Panc1 (cell line): Measurements from ENCODE around the gene TMSB15A. TPM values are rescaled to one million over a fixed set of nuclear protein-coding genes. Genes with fewer than 3 reads are reported as not detected.
"Not testable (repeated sequence)": the region's sequence is repeated elsewhere in the genome, so short reads cannot be mapped to it uniquely, and the experiment has no call there.

Source experiments
- ATAC-seq: fragments of 200-7000 bp; cut with Tn5 transposase; 2 replicates; pipeline ENCODE4 v1.9.1; 2020; ENCODE audit warnings: mild to moderate bottlenecking, moderate library complexity
- BruUV-seq: library from RNA; stranded (reverse); fragments of 400-500 nt; replicated peaks from 2 replicates; lab custom pipeline; 2021; lab: Mats Ljungman, UMichigan
- CTCF ChIA-PET: fragments of 300-600 bp; sonication (Branson Sonifier 250); formaldehyde crosslinking; loops from one replicate; lab custom pipeline; 2022; ENCODE audit warnings: antibody characterized with exemption; lab: Charles Lee
- POLR2A ChIA-PET: fragments of 300-600 bp; sonication (Branson Sonifier 250); formaldehyde crosslinking; loops from one replicate; lab custom pipeline; 2022; ENCODE audit warnings: antibody characterized with exemption; lab: Charles Lee
- DNase-seq: peaks from one replicate; pipeline ENCODE4 v3.0.0-alpha.2; 2010; ENCODE audit warnings: low read depth, low spot score
- H3K27ac ChIP-seq: 2 replicates; pipeline ENCODE4 v1.5.1; 2011; ENCODE audit warnings: mild to moderate bottlenecking, low read length, inconsistent platforms
- H3K27me3 ChIP-seq: fragments of 200-500 bp; sonication (Bioruptor generic); 2 replicates; pipeline ENCODE4 v1.6.0; 2014; ENCODE audit warnings: low read length, inconsistent platforms; ENCODE audit not compliant: control insufficient read depth, insufficient read depth
- H3K36me3 ChIP-seq: fragments of 200-500 bp; sonication (Bioruptor generic); 2 replicates; pipeline ENCODE4 v1.5.1; 2014; ENCODE audit warnings: inconsistent platforms, mild to moderate bottlenecking, low read length, moderate library complexity; ENCODE audit not compliant: control insufficient read depth, insufficient read depth
- H3K4me1 ChIP-seq: 2 replicates; pipeline ENCODE4 v1.5.1; 2011; ENCODE audit warnings: inconsistent platforms, mild to moderate bottlenecking, low read length, moderate library complexity; ENCODE audit not compliant: control insufficient read depth, insufficient read depth
- H3K4me3 ChIP-seq, 2 experiments: 2 replicates each; pipeline ENCODE4 v1.5.1; 2011 to 2012; ENCODE audit warnings: low read depth in 2 of 2, low read length in 2 of 2, mild to moderate bottlenecking in 2 of 2, inconsistent platforms in 1 of 2, moderate library complexity in 1 of 2
- H3K9me3 ChIP-seq: fragments of 200-500 bp; sonication (Bioruptor generic); 2 replicates; pipeline ENCODE4 v1.5.1; 2014; ENCODE audit warnings: low read depth, mild to moderate bottlenecking, inconsistent platforms, low read length, moderate library complexity; ENCODE audit not compliant: control insufficient read depth, insufficient read depth
- POLR2AphosphoS5 ChIP-seq: IDR thresholded peaks from 2 replicates; pipeline ENCODE4 v1.6.1; 2012; ENCODE audit warnings: mild to moderate bottlenecking, low read depth, low read length, moderate library complexity
- REST ChIP-seq, 2 experiments: IDR thresholded peaks; 2 replicates each; pipeline ENCODE4 v1.6.1; 2011 to 2012; ENCODE audit warnings: low read depth in 2 of 2, control low read depth in 1 of 2, low read length in 1 of 2, mild to moderate bottlenecking in 1 of 2, moderate library complexity in 1 of 2; ENCODE audit not compliant: insufficient read depth in 1 of 2
- SIN3A ChIP-seq: IDR thresholded peaks from 2 replicates; pipeline ENCODE4 v1.6.1; 2012; ENCODE audit warnings: low read depth, mild to moderate bottlenecking, low read length, moderate library complexity, borderline replicate concordance; ENCODE audit not compliant: insufficient read depth
- TCF7L2 ChIP-seq: IDR thresholded peaks from 2 replicates; pipeline ENCODE4 v1.6.1; 2011; ENCODE audit warnings: mild to moderate bottlenecking, low read depth, low read length, inconsistent platforms
- in situ Hi-C: cut with HindIII; loops from 2 replicates; pipeline ENCODE4 v1.10.0; 2016; ENCODE audit warnings: low sequenced_read_pairs, low pct_unique_long_range_greater_than_20kb
- intact Hi-C: fragments of 100-400 bp; cut with micrococcal nuclease; formaldehyde crosslinking; loops from one replicate; pipeline ENCODE4 v1.10.0; 2022; ENCODE audit not compliant: unreplicated experiment
- total RNA-seq: library from RNA; stranded (reverse); gene quantifications from one replicate; pipeline ENCODE4 v1.2.1, GENCODE V29; 2021; ENCODE audit not compliant: unreplicated experiment
- TF ChIP-seq, protein P1 (sequence below): fragments of 450-650 bp; IDR thresholded peaks from 2 replicates; pipeline ENCODE4 v1.5.1; 2017; ENCODE audit warnings: mild to moderate bottlenecking

TMSB15A gene
- total RNA-seq, 1 experiment from 2014 or later: 2.3 TPM

DNA sequence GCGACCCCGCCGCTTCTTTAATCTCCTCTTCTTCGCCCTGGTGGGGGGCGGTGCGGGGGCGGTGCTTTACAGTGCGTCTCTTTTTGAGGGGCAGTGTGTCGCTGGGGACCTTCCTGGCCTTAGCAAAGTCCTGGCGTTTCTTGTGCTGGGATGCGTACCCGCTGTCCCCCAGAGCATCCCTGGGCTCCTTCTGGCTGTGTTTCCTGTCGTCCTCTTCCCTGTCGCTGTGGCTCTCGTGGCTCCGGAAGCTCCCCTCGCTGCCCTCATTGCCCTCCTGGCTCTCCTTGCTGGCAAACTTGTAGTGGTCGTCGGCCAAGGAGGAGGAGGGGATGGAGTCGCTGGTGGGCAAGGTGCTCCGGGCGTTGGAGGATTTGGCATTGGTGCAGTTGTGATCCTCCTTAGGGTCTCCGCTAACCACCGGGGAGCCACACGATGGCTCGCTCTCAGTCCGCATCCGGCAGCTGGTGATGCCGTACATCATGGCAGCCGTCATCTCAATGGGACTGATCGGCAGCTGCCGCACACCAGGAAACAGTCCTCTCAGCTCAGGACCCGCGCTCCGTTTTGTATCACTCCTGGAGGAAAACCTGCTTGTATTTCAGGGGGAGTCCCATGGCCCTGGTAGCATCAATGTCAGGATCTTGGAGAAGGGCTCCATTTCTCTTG is 30.4 kb upstream of the TMSB15A start:
- ATAC-seq: no peak
- no peak for TF ChIP-seq SIN3A
- TF ChIP-seq TCF7L2: no peak
- no peak for TF ChIP-seq POLR2AphosphoS5
- CTCF ChIA-PET: no interaction called here
- Histone ChIP-seq H3K9me3 (no peaks in the 10 kb centered on the region), H3K4me1 (no peaks in the 10 kb centered on the region), H3K4me3 (no peak overlapping the region), H3K27ac (no peak overlapping the region), H3K27me3 (no peaks in the 10 kb centered on the region), H3K36me3 (no peaks in the 10 kb centered on the region)
- intact Hi-C loops (no loop called here), in situ Hi-C loops (no loop called here)
- BruUV-seq: no TSS peak
- no peak for DNase-seq
- POLR2A ChIA-PET: no interaction called here

DNA sequence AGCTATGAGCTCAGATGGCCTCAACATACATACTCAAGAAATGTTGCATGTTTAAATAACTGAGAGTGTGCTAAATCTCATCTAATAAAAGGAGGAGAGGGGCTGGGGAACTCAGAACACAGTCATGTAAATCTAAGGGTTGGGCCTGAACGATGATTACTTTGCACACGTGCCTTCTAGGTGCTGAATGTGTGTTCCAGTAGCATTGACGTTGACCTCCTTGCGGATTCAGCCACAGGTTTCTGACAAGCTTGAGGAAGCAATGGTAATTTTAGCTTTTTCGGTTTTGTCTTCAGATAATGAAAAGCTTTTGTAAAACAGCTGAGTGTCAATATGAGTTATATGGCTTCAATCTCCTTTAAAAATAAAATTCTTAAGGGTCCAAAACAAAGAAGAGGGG is 29.6 kb upstream of the TMSB15A start:
- in situ Hi-C loops, POLR2A ChIA-PET, BruUV-seq: not testable (repeated sequence)

DNA sequence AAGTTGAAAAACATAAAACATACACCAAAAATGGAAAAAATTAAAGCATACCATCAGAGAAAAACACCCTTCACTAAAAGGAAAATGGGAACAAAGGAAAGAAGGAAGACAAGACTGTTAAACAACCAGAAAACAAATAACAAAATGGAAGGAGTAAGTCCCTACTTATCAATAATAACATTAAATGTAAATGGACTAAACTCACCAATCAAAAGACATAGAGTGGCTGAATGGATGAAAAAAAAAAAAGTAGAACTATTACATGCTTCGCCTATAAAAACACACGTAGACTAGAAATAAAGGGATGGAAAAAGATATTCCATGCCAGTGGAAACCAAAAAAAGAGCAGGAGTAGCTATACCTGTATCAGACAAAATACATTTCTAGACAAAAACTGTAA is 19.4 kb upstream of the TMSB15A start:
- Histone ChIP-seq H3K4me3 (no peak overlapping the region), H3K27me3 (no peaks in the 10 kb centered on the region), H3K9me3 (no peaks in the 10 kb centered on the region), H3K27ac (no peak overlapping the region), H3K36me3 (no peaks in the 10 kb centered on the region), H3K4me1 (no peaks in the 10 kb centered on the region)
- intact Hi-C loops (loop anchor here (10.0 kb wide), 1 partner anchor 59 kb away; the partner anchor contains the start of gene ARMCX5), in situ Hi-C loops (no loop called here)
- TF ChIP-seq, protein P1, sequence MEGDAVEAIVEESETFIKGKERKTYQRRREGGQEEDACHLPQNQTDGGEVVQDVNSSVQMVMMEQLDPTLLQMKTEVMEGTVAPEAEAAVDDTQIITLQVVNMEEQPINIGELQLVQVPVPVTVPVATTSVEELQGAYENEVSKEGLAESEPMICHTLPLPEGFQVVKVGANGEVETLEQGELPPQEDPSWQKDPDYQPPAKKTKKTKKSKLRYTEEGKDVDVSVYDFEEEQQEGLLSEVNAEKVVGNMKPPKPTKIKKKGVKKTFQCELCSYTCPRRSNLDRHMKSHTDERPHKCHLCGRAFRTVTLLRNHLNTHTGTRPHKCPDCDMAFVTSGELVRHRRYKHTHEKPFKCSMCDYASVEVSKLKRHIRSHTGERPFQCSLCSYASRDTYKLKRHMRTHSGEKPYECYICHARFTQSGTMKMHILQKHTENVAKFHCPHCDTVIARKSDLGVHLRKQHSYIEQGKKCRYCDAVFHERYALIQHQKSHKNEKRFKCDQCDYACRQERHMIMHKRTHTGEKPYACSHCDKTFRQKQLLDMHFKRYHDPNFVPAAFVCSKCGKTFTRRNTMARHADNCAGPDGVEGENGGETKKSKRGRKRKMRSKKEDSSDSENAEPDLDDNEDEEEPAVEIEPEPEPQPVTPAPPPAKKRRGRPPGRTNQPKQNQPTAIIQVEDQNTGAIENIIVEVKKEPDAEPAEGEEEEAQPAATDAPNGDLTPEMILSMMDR: no peak
- TF ChIP-seq POLR2AphosphoS5 (no peak), SIN3A (no peak), TCF7L2 (no peak), REST (IDR thresholded peaks at IDR 0.05; ENCODE audit: insufficient read depth in 1 of 2, low read depth in 2 of 2, low read length in 1 of 2) (no peak)
- ATAC-seq (no peak), DNase-seq (no peak)
- BruUV-seq: no TSS peak
- POLR2A ChIA-PET: no interaction called here
- CTCF ChIA-PET: no interaction called here

More for the DNA sequence above, 29.6 kb upstream of the TMSB15A start:
- H3K27ac ChIP-seq, H3K9me3 ChIP-seq, intact Hi-C loops, DNase-seq, CTCF ChIA-PET, ATAC-seq, H3K27me3 ChIP-seq, H3K4me3 ChIP-seq, H3K4me1 ChIP-seq, H3K36me3 ChIP-seq: not testable (repeated sequence)
